GM12801 (cell line): ENCODE data around the gene ZNF215.

ENCODE experiments used
- TF ChIP-seq, protein P1 (sequence below): IDR thresholded peaks from one replicate; pipeline ENCODE4 v1.5.1; 2011; ENCODE audit warnings: control low read depth; ENCODE audit not compliant: insufficient read length; ENCODE audit errors: extremely low read depth

The ZNF215 gene

DNA sequence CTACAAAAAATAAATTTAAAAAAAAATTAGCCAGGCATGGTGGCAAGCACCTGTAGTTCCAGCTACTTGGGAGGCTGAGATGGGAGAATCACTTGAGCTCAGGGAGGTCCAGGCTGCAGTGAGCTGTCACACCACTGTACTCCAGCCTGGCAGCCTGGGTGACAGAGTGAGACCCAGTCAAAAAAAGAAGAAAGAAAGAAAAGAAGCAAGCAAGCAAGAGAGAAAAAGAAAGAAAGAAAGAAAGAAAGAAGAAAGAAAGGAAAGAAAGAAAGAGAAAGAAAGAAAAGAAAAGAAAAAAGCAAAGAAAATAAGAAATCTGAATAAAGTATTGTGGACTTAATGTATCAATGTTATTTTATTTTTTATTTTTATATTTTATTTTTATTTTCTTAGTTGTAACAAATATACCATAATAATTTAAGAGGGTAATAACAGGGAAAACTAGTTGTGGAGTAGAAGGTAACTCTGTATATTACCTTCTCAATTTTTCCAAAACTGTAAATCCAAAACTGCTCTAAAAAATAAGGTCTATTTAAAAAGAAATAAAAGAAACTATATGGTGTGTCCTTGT is 1.1 kb upstream of the ZNF215 start:
- TF ChIP-seq, protein P1, sequence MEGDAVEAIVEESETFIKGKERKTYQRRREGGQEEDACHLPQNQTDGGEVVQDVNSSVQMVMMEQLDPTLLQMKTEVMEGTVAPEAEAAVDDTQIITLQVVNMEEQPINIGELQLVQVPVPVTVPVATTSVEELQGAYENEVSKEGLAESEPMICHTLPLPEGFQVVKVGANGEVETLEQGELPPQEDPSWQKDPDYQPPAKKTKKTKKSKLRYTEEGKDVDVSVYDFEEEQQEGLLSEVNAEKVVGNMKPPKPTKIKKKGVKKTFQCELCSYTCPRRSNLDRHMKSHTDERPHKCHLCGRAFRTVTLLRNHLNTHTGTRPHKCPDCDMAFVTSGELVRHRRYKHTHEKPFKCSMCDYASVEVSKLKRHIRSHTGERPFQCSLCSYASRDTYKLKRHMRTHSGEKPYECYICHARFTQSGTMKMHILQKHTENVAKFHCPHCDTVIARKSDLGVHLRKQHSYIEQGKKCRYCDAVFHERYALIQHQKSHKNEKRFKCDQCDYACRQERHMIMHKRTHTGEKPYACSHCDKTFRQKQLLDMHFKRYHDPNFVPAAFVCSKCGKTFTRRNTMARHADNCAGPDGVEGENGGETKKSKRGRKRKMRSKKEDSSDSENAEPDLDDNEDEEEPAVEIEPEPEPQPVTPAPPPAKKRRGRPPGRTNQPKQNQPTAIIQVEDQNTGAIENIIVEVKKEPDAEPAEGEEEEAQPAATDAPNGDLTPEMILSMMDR: no peak

DNA sequence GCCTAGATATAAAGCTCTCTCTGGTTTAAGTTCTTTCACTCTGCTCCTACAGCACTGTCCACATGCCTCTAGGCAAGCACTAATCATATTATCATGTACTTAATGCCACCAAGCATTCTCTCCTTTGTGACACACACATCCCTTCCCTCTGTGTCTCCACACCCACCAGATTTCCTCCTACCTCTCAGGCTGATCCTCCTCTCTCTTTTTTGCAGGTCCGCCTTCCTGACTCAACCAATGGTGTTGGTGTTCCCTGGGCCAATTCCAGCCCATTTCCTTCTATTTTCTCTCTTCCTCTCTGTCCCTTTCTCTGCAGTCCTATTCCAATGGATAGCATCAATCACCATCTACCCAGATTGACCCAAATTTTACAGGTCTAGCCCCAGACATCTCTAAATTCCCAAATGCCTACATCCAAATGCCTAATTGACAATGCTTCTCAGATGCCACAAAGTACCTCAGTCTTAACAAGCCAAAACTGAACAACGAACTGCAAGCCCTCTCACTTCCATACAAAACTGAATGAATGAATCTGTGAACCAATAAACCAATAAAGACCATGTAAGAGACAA is 504 bp upstream of the ZNF215 start:
- TF ChIP-seq, protein P1: no peak

DNA sequence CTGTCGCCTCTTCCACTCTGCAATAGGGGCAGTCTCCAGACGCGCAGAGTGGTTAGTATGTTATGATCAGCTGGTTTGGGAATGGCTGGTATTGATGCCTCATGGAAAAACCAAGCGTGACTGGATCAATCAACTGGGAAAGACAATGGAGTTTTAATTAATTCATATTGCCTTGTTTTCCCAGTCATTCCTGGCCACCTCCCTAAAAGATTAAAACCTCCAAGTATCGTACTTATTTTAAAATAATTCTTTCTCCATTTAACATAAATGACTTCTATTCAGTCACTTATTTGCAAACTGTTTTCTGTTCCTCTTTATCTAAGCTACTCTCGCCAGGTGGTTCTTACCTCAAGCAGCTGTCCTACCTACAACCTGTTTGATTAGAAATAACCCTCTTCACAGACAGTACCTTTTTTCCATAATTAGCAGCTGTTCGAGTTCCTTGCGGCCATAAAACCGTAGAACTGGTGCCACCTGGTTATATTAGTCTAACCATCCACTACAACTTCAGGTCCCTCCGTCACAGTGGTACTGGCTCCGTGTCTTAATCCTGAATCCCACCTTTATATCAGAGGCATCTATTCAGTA is 898 bp downstream of the ZNF215 start:
- TF ChIP-seq, protein P1: no peak

DNA sequence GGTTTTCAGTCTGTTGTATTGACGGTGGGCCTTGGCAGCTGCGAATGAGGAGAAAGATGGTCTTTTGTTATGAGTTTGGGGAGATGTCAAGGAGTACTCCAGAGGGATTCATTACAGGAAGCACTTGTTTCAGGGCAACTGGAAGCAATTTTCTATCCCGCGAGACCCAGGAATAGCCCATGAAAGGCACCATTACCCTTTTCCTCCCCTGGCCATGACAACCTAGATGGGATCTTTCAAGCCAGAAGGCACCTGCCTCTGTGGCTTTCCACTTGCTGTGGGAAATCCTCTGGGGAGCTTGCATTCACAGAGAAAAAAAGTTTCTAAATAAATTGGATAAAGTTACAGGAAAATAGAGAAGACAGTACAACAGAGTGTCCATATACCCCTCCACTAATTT is 2.7 kb downstream of the ZNF215 start:
- TF ChIP-seq, protein P1: no peak

DNA sequence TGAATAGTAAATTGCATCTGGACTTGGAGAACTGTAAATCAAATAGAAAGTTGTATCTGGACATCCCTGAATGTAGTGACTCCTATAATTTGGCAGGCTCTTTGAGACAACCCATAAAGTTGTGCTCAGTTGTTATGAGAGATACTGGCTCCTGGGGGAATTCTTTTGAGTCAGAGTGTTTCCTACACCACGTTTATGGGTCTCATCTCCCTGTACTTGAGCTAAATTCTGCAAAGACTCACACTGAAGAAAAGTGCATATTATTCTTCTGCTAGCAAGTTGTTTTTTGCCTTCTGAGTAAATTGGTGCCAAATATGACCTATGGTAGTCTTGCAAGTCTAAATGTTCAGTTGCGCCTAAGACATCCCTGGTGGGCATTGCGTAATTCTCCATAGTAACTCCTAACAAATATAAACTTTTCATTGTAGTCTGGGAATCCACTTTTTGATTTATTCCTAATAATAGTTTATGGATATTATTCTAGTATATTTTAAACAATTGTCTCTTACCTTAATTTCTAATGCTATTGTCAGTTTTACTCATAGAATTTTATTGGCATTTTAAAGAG is 5.0 kb downstream of the ZNF215 start:
- TF ChIP-seq, protein P1: no peak

DNA sequence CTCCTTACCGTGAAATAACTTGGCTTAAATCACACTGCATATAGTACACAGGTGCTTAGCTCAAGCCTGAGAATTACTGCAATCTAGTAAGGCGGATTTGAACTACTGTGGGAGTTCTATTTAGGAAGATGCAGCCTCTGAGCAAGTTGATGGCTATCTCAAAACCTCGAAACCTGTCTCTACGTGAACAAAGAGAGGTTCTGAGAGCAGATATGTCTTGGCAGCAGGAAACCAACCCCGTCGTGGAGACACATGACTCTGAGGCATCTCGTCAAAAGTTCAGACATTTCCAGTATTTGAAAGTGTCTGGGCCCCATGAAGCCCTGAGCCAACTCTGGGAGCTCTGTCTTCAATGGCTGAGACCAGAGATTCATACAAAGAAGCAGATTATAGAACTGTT is 5.9 kb downstream of the ZNF215 start:
- TF ChIP-seq, protein P1: no peak

DNA sequence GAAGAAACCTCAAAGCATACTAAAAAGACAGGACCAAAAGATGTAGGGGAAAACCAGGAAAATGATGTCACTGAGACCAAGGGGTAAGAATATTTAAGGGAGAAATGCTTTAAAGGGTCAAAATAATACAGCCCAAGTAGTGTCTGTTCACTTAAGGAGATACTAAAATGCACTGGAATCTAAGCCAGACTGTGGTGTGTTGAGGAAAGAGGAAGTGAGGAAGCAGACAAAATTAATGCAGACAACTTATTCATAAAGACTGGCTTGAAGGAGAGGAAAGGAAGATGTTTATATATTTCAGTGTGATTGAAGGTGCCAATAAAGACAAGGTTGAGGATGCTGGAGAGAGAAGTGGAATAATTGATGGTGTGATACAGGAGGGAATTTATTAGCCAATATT is 15.7 kb downstream of the ZNF215 start:
- TF ChIP-seq, protein P1: no peak
